HCT116 (cell line): ENCODE data around the gene PRAME.

Experiments used
- POLR2A ChIP-seq: IDR thresholded peaks from 2 replicates; pipeline ENCODE4 v1.7.0; 2011; ENCODE audit warnings: borderline replicate concordance; ENCODE audit not compliant: insufficient read depth, insufficient read length; ENCODE audit errors: extremely low read depth
- POLR2AphosphoS5 ChIP-seq: IDR thresholded peaks from 2 replicates; pipeline ENCODE4 v1.6.1; 2011; ENCODE audit warnings: mild to moderate bottlenecking, low read depth, low read length, moderate library complexity

- TF ChIP-seq POLR2A: no peak
- no peak for TF ChIP-seq POLR2AphosphoS5
These were observed 35.6 kb downstream of the PRAME start for GRCh38 chr22:22523494-22523893.
